ENCODE data around the gene ALDH1B1. TPM values are rescaled to one million over a fixed set of nuclear protein-coding genes. Genes with fewer than 3 reads are reported as not detected.

Gene ALDH1B1
- total and polyA plus RNA-seq, 10 of the 15 experiments (the other 5 are each of a cell fraction or from before 2014, with no cell fraction given), result 8.6 to 38.5 (median 30.9) TPM

DNA sequence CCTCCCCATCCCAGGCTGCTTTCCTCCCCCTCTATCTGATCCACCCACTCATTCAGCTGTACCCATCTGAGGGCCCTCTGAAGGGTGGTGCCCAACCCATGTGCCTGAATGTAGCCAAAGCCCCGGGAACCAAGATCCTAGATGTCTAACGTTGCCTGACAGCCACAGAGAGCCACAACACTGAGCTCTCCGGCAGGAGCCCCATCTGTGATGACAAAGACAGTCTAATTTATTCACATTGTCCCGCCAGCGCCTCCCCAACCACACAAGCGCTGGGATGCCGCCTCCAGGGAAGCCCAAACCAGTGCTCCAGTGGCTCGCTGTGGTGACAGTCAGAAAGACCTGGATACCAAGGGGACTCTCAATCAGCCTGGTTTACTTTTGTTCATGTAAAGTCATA, 23.4 kb downstream of the ALDH1B1 start:
- Histone ChIP-seq H3K4me2 (ENCODE audit: control insufficient read depth, insufficient read depth) (no peak overlapping the region), H3K4me1 (ENCODE audit: control insufficient read depth, insufficient read depth, low read length) (no peaks in the 10 kb centered on the region), H2AFZ (ENCODE audit: control insufficient read depth, low read depth, low read length) (no peak overlapping the region), H3K9me3 (replicated peaks; ENCODE audit: control insufficient read depth, insufficient read depth, low read length) (no peaks in the 10 kb centered on the region), H3K27me3 (replicated peaks in 1 of 2; ENCODE audit: control insufficient read depth in 2 of 2, insufficient read depth in 2 of 2, low read length in 1 of 2) (peaks cover 0 to 4% of the 10 kb centered on the region in 2 experiments; a peak in 2 of 4 replicates), H3K36me3 (ENCODE audit: control insufficient read depth in 2 of 2, insufficient read depth in 2 of 2, low read length in 1 of 2) (no peaks in the 10 kb centered on the region), H3K4me3 (no peak overlapping the region), H3K9ac (ENCODE audit: control insufficient read depth, insufficient read depth, low read length) (no peak overlapping the region), H4K20me1 (ENCODE audit: control insufficient read depth, insufficient read depth) (no peaks in the 10 kb centered on the region), H3K27ac (ENCODE audit: control insufficient read depth, insufficient read depth) (no peak overlapping the region), H3K79me2 (ENCODE audit: control insufficient read depth, insufficient read depth, low read length) (no peaks in the 10 kb centered on the region)
- ATAC-seq, result no peak
- FAIRE-seq, result no peak
- 35% methylated on average over 8 of the region's 8 CpGs for WGBS (ENCODE audit: insufficient coverage, insufficient replicate concordance, low lambda C conversion rate, missing lambda C conversion rate)
- SMC1A ChIA-PET (ENCODE audit: uncharacterized antibody, unreplicated experiment), result no interaction called here
- RAD21 ChIA-PET (ENCODE audit: unreplicated experiment), result no interaction called here
- intact Hi-C loops (cut with micrococcal nuclease; ENCODE audit: unreplicated experiment), result no loop called here
- in situ Hi-C loops (cut with MboI), result no loop called here
- TF ChIP-seq, protein P1, sequence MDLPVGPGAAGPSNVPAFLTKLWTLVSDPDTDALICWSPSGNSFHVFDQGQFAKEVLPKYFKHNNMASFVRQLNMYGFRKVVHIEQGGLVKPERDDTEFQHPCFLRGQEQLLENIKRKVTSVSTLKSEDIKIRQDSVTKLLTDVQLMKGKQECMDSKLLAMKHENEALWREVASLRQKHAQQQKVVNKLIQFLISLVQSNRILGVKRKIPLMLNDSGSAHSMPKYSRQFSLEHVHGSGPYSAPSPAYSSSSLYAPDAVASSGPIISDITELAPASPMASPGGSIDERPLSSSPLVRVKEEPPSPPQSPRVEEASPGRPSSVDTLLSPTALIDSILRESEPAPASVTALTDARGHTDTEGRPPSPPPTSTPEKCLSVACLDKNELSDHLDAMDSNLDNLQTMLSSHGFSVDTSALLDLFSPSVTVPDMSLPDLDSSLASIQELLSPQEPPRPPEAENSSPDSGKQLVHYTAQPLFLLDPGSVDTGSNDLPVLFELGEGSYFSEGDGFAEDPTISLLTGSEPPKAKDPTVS (IDR thresholded peaks at IDR 0.05; ENCODE audit: low read depth, low read length), result no peak
- TF ChIP-seq CBX3 (IDR thresholded peaks at IDR 0.05; ENCODE audit: borderline replicate concordance, low read depth) (no peak), DPF2 (IDR thresholded peaks at IDR 0.05) (no peak), KLF5 (IDR thresholded peaks at IDR 0.05; ENCODE audit: partially characterized antibody) (no peak), ZSCAN29 (IDR thresholded peaks at IDR 0.05) (no peak), SPI1 (IDR thresholded peaks at IDR 0.05; ENCODE audit: borderline replicate concordance, insufficient read depth, low read depth, low read length) (no peak), TAF1 (IDR thresholded peaks at IDR 0.05; ENCODE audit: borderline replicate concordance, low read depth, low read length) (no peak)
- CTCF ChIA-PET, result interaction anchor here (1.9 to 5.6 kb wide), 2 partner anchors 19 to 53 kb away, joined by 11 to 66 read pairs; no protein-coding TSS in a partner anchor
- BruUV-seq (replicated peaks), result no TSS peak
- DNase-seq (ENCODE audit: low read depth, low spot score), result no peak
- POLR2A ChIA-PET, result no interaction called here
